ENCODE results near the gene C11orf21. TPM values are rescaled to one million over a fixed set of nuclear protein-coding genes. Genes with fewer than 3 reads are reported as not detected.

The C11orf21 gene
- polyA plus RNA-seq, 1 experiment: not detected

DNA sequence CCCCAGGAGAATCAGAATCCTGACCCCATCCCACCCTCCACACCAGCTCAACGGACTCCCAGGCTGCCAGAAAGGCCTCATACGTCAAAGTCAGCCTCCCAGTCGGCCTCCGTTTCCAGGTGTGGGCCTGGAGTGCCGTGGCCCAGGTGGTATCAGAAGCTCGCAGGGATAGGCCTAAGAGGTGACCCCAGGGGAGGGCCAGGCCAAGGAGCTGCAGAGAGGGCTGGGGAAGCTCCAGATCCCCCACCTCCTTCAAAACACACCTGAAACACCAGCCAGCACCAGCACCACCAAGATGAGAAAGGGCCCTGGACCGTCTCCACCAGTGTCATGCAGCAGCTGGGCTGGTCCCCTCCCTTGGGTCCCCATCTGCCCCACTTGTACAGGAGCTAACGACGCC is 51.7 kb downstream of the C11orf21 start:
- Histone ChIP-seq H3K27me3 (ENCODE audit: control insufficient read depth, insufficient read depth, low read length) (no peaks in the 10 kb centered on the region), H3K4me3 (ENCODE audit: low read depth, low read length) (no peak overlapping the region), H3K36me3 (ENCODE audit: control insufficient read depth, insufficient read depth, low read length) (no peaks in the 10 kb centered on the region)
- DNase-seq (ENCODE audit: low read depth): no peak
- CTCF ChIA-PET: interaction anchor here (1.3 kb wide), 1 partner anchor 150 kb away, joined by 3 read pairs; the partner anchor contains the start of gene TSSC4
- POLR2A ChIA-PET: no interaction called here
- TF ChIP-seq, protein P1, sequence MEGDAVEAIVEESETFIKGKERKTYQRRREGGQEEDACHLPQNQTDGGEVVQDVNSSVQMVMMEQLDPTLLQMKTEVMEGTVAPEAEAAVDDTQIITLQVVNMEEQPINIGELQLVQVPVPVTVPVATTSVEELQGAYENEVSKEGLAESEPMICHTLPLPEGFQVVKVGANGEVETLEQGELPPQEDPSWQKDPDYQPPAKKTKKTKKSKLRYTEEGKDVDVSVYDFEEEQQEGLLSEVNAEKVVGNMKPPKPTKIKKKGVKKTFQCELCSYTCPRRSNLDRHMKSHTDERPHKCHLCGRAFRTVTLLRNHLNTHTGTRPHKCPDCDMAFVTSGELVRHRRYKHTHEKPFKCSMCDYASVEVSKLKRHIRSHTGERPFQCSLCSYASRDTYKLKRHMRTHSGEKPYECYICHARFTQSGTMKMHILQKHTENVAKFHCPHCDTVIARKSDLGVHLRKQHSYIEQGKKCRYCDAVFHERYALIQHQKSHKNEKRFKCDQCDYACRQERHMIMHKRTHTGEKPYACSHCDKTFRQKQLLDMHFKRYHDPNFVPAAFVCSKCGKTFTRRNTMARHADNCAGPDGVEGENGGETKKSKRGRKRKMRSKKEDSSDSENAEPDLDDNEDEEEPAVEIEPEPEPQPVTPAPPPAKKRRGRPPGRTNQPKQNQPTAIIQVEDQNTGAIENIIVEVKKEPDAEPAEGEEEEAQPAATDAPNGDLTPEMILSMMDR (IDR thresholded peaks at IDR 0.05; ENCODE audit: insufficient read depth, low read depth, low read length): no peak

DNA sequence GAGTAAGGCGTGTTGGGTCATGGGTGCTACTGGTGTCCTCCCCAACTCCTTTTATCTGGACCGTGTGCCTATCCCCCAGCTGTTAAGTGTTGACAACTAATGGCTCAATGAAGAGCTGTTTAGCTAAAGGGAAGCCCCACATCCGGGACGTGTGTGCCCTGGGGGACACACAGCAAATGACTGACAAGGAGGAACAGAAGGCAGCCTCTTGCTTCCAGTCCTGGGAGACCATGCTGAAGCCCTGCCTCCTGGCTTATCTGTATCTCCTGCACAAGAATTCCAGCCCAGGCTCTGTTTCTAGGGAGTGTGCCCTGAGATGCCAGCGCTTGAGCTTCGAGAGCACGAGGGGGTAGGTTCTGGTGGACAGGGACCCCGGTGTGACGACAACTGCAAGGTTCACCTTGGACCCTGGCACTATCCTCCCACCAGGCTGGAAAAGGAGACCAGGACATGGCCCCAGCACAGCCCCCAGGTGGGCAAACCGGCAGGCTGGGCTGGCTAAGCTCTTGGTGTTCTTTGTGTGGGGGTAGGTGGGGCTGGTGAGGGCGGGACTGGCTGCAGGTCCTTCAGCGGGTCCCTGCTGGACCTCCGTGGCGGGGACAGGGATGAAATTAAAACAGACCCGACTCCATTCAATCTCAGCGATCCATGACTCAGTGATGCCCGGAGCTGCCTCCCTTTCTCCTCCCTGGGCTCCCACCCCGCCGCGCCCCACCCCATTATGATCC is 52.4 kb downstream of the C11orf21 start:
- POLR2A ChIA-PET: no interaction called here
- no peak for DNase-seq (ENCODE audit: low read depth)
- Histone ChIP-seq H3K4me3 (ENCODE audit: low read depth, low read length) (no peak overlapping the region), H3K36me3 (ENCODE audit: control insufficient read depth, insufficient read depth, low read length) (no peaks in the 10 kb centered on the region), H3K27me3 (ENCODE audit: control insufficient read depth, insufficient read depth, low read length) (no peaks in the 10 kb centered on the region)
- TF ChIP-seq, protein P1 (IDR thresholded peaks at IDR 0.05; ENCODE audit: insufficient read depth, low read depth, low read length): no peak
- CTCF ChIA-PET: interaction anchor here (1.3 kb wide), 2 partner anchors 57 to 151 kb away, joined by 3 read pairs; partner anchors contain the start of gene TSSC4

DNA sequence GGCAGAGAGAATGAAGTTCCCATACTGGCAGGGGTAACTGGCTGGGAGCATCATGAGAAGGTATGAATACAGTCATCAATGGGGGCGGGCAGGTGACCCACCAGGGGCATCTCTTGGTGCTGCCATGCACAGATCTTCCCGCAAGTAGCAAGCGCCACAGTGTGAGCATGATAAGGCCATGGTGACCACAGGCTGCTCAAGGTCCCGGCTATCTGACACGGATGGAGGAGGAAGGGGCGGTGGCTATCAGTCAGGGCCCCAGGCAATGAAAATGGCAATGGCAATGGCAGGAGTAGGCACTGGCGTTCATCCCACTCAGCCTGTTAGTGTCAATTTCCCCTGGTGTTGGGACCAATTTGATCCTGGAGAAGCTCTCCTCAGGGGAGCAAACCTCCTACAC is 53.0 kb downstream of the C11orf21 start:
- Histone ChIP-seq H3K36me3 (ENCODE audit: control insufficient read depth, insufficient read depth, low read length) (no peaks in the 10 kb centered on the region), H3K27me3 (ENCODE audit: control insufficient read depth, insufficient read depth, low read length) (peaks cover 3% of the 10 kb centered on the region; the same call in 1 of the 2 replicates), H3K4me3 (ENCODE audit: low read depth, low read length) (no peak overlapping the region)
- TF ChIP-seq, protein P1 (IDR thresholded peaks at IDR 0.05; ENCODE audit: insufficient read depth, low read depth, low read length): no peak
- CTCF ChIA-PET: interaction anchor here (1.3 kb wide), 1 partner anchor 58 kb away, joined by 3 read pairs; no protein-coding TSS in a partner anchor
- no peak for DNase-seq (ENCODE audit: low read depth)
- POLR2A ChIA-PET: no interaction called here

DNA sequence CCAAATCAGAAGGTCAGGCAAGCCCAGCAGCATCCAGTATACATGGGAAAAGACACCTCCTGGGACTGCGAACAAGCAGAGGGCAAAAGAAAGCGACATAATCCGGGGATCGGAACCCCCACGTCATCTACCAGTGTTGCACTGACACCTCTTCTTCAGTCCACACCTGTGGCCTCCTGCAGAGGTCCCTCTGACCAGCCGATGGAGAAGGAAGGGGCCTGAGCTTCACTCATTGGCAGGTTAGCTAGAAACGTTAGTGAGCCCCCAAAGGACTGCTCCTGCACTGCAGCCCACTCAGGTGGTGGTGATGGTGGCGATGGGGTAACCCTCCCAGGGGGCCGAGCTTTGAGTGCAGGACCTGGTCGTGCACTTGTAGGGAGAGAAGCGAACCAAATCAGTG is 53.5 kb downstream of the C11orf21 start:
- CTCF ChIA-PET: interaction anchor here (1.3 kb wide), 1 partner anchor 58 kb away, joined by 3 read pairs; no protein-coding TSS in a partner anchor
- H3K27me3 ChIP-seq (ENCODE audit: control insufficient read depth, insufficient read depth, low read length): peaks cover 3% of the 10 kb centered on the region; the same call in 1 of the 2 replicates
- DNase-seq (ENCODE audit: low read depth): no peak
- no peak overlapping the region for H3K4me3 ChIP-seq (ENCODE audit: low read depth, low read length)
- H3K36me3 ChIP-seq (ENCODE audit: control insufficient read depth, insufficient read depth, low read length): no peaks in the 10 kb centered on the region
- TF ChIP-seq, protein P1 (IDR thresholded peaks at IDR 0.05; ENCODE audit: insufficient read depth, low read depth, low read length): no peak
- POLR2A ChIA-PET: no interaction called here

DNA sequence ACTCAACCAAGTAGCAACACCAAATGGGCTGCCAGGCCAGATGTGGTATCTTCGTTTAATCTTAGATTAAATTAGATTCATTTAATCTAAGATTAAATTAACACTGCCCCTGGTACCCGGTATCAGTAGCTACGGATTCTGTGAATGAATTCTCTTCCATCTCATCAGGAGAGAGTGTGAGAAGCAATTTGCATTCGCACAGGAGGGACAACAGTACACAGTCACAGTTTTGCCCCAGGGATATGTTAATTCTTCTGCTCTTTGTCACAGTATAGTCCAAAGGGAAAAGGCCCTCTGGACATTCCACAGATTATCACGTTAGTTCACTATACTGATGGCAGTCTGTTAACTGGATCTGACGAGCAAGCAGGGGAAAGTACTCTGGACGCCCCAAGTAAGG is 54.2 kb downstream of the C11orf21 start:
- no peaks in the 10 kb centered on the region for H3K36me3 ChIP-seq (ENCODE audit: control insufficient read depth, insufficient read depth, low read length)
- no peak for DNase-seq (ENCODE audit: low read depth)
- TF ChIP-seq, protein P1 (IDR thresholded peaks at IDR 0.05; ENCODE audit: insufficient read depth, low read depth, low read length): no peak
- CTCF ChIA-PET: no interaction called here
- POLR2A ChIA-PET: no interaction called here
- H3K27me3 ChIP-seq (ENCODE audit: control insufficient read depth, insufficient read depth, low read length): peaks cover 3% of the 10 kb centered on the region; the same call in 1 of the 2 replicates
- no peak overlapping the region for H3K4me3 ChIP-seq (ENCODE audit: low read depth, low read length)

Small RNA genes lying within 50 kb of the gene (small RNA-seq; reads per million reads assigned to genes)
- gene RNU6-878P (ENCODE audit: insufficient read length, low read depth, low replicate concordance): not detected

Other genes with a start within 250 kb of the C11orf21 start
- gene IGF2, start 162.5 kb downstream of the C11orf21 start, polyA plus RNA-seq (2011; rRNA removed): 20.3 and 20.4 TPM in 2 replicates
- not detected in 2 replicates for gene INS, start 140.7 kb downstream of the C11orf21 start, polyA plus RNA-seq (2011; rRNA removed)
- not detected in 2 replicates for gene TH, start 130.1 kb downstream of the C11orf21 start, polyA plus RNA-seq (2011; rRNA removed)
- gene ASCL2, start 31.3 kb downstream of the C11orf21 start, polyA plus RNA-seq (2011; rRNA removed): not detected in 2 replicates
- 0.42 TPM in 1 of 2 replicates, not detected in the other for gene TSPAN32, start 95 bp upstream of the C11orf21 start, polyA plus RNA-seq (2011; rRNA removed)
- 479 and 875 TPM in 2 replicates for gene CD81, start 75.4 kb upstream of the C11orf21 start, polyA plus RNA-seq (2011; rRNA removed)
- gene TSSC4, start 98.8 kb upstream of the C11orf21 start, polyA plus RNA-seq (2011; rRNA removed): 16.3 and 30.5 TPM in 2 replicates
- gene TRPM5, start 142.6 kb upstream of the C11orf21 start, polyA plus RNA-seq (2011; rRNA removed): not detected in 2 replicates
- not detected in 2 replicates for gene KCNQ1, start 143.1 kb upstream of the C11orf21 start, polyA plus RNA-seq (2011; rRNA removed)